ENCODE measurements around the gene ROR2. TPM values are rescaled to one million over a fixed set of nuclear protein-coding genes. Genes with fewer than 3 reads are reported as not detected.

The ROR2 gene
- total and polyA plus RNA-seq, 2 donors (not counting 3 experiments of a cell fraction or from before 2014, with no cell fraction given) = not detected

- POLR2A ChIA-PET = no interaction called here
- no peak overlapping the region for H3K4me3 ChIP-seq (replicated peaks in 1 of 3; ENCODE audit: insufficient read depth in 1 of 3, low read depth in 1 of 3, low read length in 3 of 3)
- FAIRE-seq = no peak
- BruUV-seq (replicated peaks) = no TSS peak
- H3K27ac ChIP-seq (ENCODE audit: insufficient read depth, low read depth, low read length) = no peak overlapping the region
- no peak overlapping the region for H3K9ac ChIP-seq (replicated peaks; ENCODE audit: extremely low read depth, insufficient read depth, low read length)
- no peaks in the 10 kb centered on the region for H3K9me1 ChIP-seq (replicated peaks; ENCODE audit: control insufficient read depth, extremely low read depth, insufficient read depth, low read length)
- H4K20me1 ChIP-seq (replicated peaks; ENCODE audit: control insufficient read depth, extremely low read depth, insufficient read depth, low read length) = no peaks in the 10 kb centered on the region
- no peaks in the 10 kb centered on the region for H3K36me3 ChIP-seq (ENCODE audit: control insufficient read depth in 2 of 2, extremely low read depth in 1 of 2, insufficient read depth in 2 of 2, low read length in 2 of 2)
- no peaks in the 10 kb centered on the region for H3K27me3 ChIP-seq (ENCODE audit: control insufficient read depth in 2 of 2, insufficient read depth in 2 of 2, low read length in 2 of 2)
- dilution Hi-C loops (cut with MboI; ENCODE audit: extremely low pct_ligation_motif_present, low sequenced_read_pairs) (no loop called here), intact Hi-C loops (cut with micrococcal nuclease) (no loop called here)
- CTCF ChIA-PET = interaction anchor here (3.2 kb wide), 1 partner anchor 763 kb away, joined by 22 read pairs; no protein-coding TSS in a partner anchor
- H3K4me1 ChIP-seq (ENCODE audit: control insufficient read depth, extremely low read depth, insufficient read depth, low read length) = no peaks in the 10 kb centered on the region
- DNase-seq (ENCODE audit: low read depth, low spot score) = no peak
- no peak overlapping the region for H3K4me2 ChIP-seq (ENCODE audit: insufficient read depth, low read length)
- H3K79me2 ChIP-seq (ENCODE audit: control insufficient read depth, insufficient read depth, low read length) = no peaks in the 10 kb centered on the region
- H3K9me3 ChIP-seq (replicated peaks; ENCODE audit: control insufficient read depth, insufficient read depth, low read length) = no peaks in the 10 kb centered on the region
- TF ChIP-seq MAX (IDR thresholded peaks at IDR 0.05; ENCODE audit: insufficient read depth, insufficient read length) = no peak
- no peak for TF ChIP-seq POLR2AphosphoS5 (IDR thresholded peaks at IDR 0.05; ENCODE audit: insufficient read depth, low read depth, low read length)
- TF ChIP-seq FOS (IDR thresholded peaks at IDR 0.05; ENCODE audit: borderline replicate concordance, insufficient read depth, low read length) = no peak
- no peak for TF ChIP-seq EZH2 (IDR thresholded peaks at IDR 0.05; ENCODE audit: borderline replicate concordance, low read depth, low read length, severe bottlenecking)
- TF ChIP-seq GATA2 (IDR thresholded peaks at IDR 0.05; ENCODE audit: insufficient read depth, insufficient read length, low read depth, low read length) = no peak
- no peak for TF ChIP-seq JUN (IDR thresholded peaks at IDR 0.05; ENCODE audit: borderline replicate concordance, insufficient read depth, insufficient read length, low read depth)
- TF ChIP-seq POLR2A (IDR thresholded peaks at IDR 0.05; ENCODE audit: low read depth, low read length) = no peak
- TF ChIP-seq MYC (IDR thresholded peaks at IDR 0.05; ENCODE audit: low read depth, low read length) = no peak
- TF ChIP-seq CTCF (IDR thresholded peaks at IDR 0.05; ENCODE audit: extremely low read depth in 1 of 2, insufficient read depth in 1 of 2, low read depth in 1 of 2, low read length in 2 of 2) = no peak
- H2AFZ ChIP-seq (ENCODE audit: low read depth, low read length) = no peak overlapping the region
Observed at GRCh38 chr9:91677822-91678436, 272.1 kb downstream of the ROR2 start.

Measured in endothelial cell of umbilical vein (primary cell).